K562 (cell line): ENCODE measurements around the gene LRRIQ1. TPM values are rescaled to one million over a fixed set of nuclear protein-coding genes. Genes with fewer than 3 reads are reported as not detected.

ENCODE experiments used
- ATAC-seq: fragments of 200-7000 bp; cut with Tn5 transposase; 3 replicates; pipeline ENCODE4 v1.9.1; 2020; ENCODE audit warnings: moderate library complexity
- BruUV-seq: library from RNA; stranded (reverse); fragments of 400-500 nt; replicated peaks from 2 replicates; lab custom pipeline; 2021; lab: Mats Ljungman, UMichigan
- CTCF ChIA-PET: fragments of 300-600 bp; formaldehyde crosslinking; extraction: SDS; loops from one replicate; lab custom pipeline; 2021; ENCODE audit warnings: low intra/inter-chr PET ratio; lab: Yijun Ruan, JAX
- POLR2A ChIA-PET: fragments of 300-600, 350-650 bp; sonication (Branson Sonifier 250); formaldehyde crosslinking; extraction: SDS; loops from one replicate; lab custom pipeline; 2021; ENCODE audit warnings: antibody characterized with exemption, inconsistent platforms; lab: Yijun Ruan, JAX
- DNase-seq, 4 experiments: peaks; one replicate each; pipeline versions ENCODE4 v3.0.0 to v3.0.0-alpha.2; 2011 to 2018; ENCODE audit warnings: low spot score in 3 of 4, mixed read lengths in 3 of 4; ENCODE audit errors: extremely low read depth in 1 of 4
- FAIRE-seq: peaks from 2 replicates; lab custom pipeline; 2011; peaks lifted over from hg19 to GRCh38; lab: Jason Lieb, UNC
- H2AFZ ChIP-seq: 2 replicates; pipeline ENCODE4 v1.6.0; 2011; ENCODE audit warnings: low read depth, low read length, control low read depth, inconsistent platforms
- H3K27ac ChIP-seq: fragments of 200-600 bp; 3 replicates; pipeline ENCODE4 v1.8.0; 2011; ENCODE audit warnings: low read depth, mild to moderate bottlenecking, control low read depth, inconsistent platforms, low read length, moderate library complexity, mixed read lengths; ENCODE audit errors: extremely low read depth
- H3K27me3 ChIP-seq, 2 experiments: fragments of 300-600 bp in 1 of 2; 2 replicates in 1 of 2; 3 replicates in 1 of 2; pipeline versions ENCODE4 v1.6.0 to v1.8.0; 2011; ENCODE audit warnings: inconsistent platforms in 2 of 2, low read length in 2 of 2, mild to moderate bottlenecking in 1 of 2, mixed read lengths in 1 of 2, moderate library complexity in 1 of 2; ENCODE audit not compliant: control insufficient read depth in 2 of 2, insufficient read depth in 2 of 2
- H3K36me3 ChIP-seq: fragments of 300-600 bp; 3 replicates; pipeline ENCODE4 v1.8.0; 2011; ENCODE audit warnings: mild to moderate bottlenecking, low read length, inconsistent platforms; ENCODE audit not compliant: control insufficient read depth, insufficient read depth
- H3K4me1 ChIP-seq, 2 experiments: fragments of 200-600 bp in 1 of 2; replicated peaks in 1 of 2; 2 replicates in 1 of 2; 3 replicates in 1 of 2; pipeline versions ENCODE4 v1.5.1 to v1.8.0; 2011; ENCODE audit warnings: inconsistent platforms in 2 of 2, low read length in 2 of 2, mild to moderate bottlenecking in 1 of 2, mixed read lengths in 1 of 2, moderate library complexity in 1 of 2; ENCODE audit not compliant: control insufficient read depth in 2 of 2, insufficient read depth in 2 of 2
- H3K4me2 ChIP-seq: 2 replicates; pipeline ENCODE4 v1.6.1; 2011; ENCODE audit warnings: low read length, control low read depth, inconsistent platforms, mixed read lengths; ENCODE audit not compliant: insufficient read depth
- H3K4me3 ChIP-seq: fragments of 200-600 bp; sonication (generic), shearing (Covaris generic); 2 replicates; pipeline ENCODE4 v1.5.1; 2016; ENCODE audit warnings: control low read depth, inconsistent platforms
- H3K79me2 ChIP-seq: fragments of 200-600 bp; 3 replicates; pipeline ENCODE4 v1.8.0; 2011; ENCODE audit warnings: low read length, inconsistent platforms; ENCODE audit not compliant: control insufficient read depth, insufficient read depth
- H3K9ac ChIP-seq, 2 experiments: 2 replicates each; pipeline versions ENCODE4 v1.6.0 to v1.6.1; 2011; ENCODE audit warnings: low read depth in 2 of 2, low read length in 2 of 2, control low read depth in 1 of 2, inconsistent platforms in 1 of 2, mild to moderate bottlenecking in 1 of 2, mixed read lengths in 1 of 2; ENCODE audit not compliant: insufficient read depth in 1 of 2
- H3K9me1 ChIP-seq: one replicate; pipeline ENCODE4 v1.6.0; 2011; ENCODE audit warnings: inconsistent platforms, mild to moderate bottlenecking, low read length, moderate library complexity; ENCODE audit not compliant: control insufficient read depth, insufficient read depth
- H3K9me3 ChIP-seq: replicated peaks from 2 replicates; pipeline ENCODE4 v1.5.1; 2011; ENCODE audit warnings: low read depth, low read length, inconsistent platforms; ENCODE audit not compliant: control insufficient read depth, insufficient read depth
- H4K20me1 ChIP-seq: replicated peaks from 2 replicates; pipeline ENCODE4 v1.6.1; 2011; ENCODE audit warnings: low read length, inconsistent platforms, mixed read lengths; ENCODE audit not compliant: control insufficient read depth, insufficient read depth
- BRD9 ChIP-seq: fragments of 450-650 bp; IDR thresholded peaks from 2 replicates; pipeline ENCODE4 v1.6.1; 2018; ENCODE audit warnings: low read depth; ENCODE audit not compliant: partially characterized antibody
- CHD2 ChIP-seq: IDR thresholded peaks from 2 replicates; pipeline ENCODE4 v1.6.1; 2011; ENCODE audit warnings: low read depth, low read length
- DNMT1 ChIP-seq: fragments of 450-650 bp; IDR thresholded peaks from 2 replicates; pipeline ENCODE4 v1.6.1; 2016; ENCODE audit warnings: antibody characterized with exemption, mild to moderate bottlenecking
- DPF2 ChIP-seq: fragments of 450-650 bp; IDR thresholded peaks from 2 replicates; pipeline ENCODE4 v1.6.1; 2016
- EP400 ChIP-seq: fragments of 450-650 bp; IDR thresholded peaks from 2 replicates; pipeline ENCODE4 v1.6.1; 2017; ENCODE audit warnings: antibody characterized with exemption, mild to moderate bottlenecking, moderate library complexity
- GABPB1 ChIP-seq: sonication (generic); formaldehyde crosslinking; IDR thresholded peaks from 2 replicates; pipeline ENCODE4 v1.8.0; 2022; ENCODE audit warnings: mild to moderate bottlenecking, missing genetic modification reagents
- HMGN3 ChIP-seq: IDR thresholded peaks from 2 replicates; pipeline ENCODE4 v1.6.1; 2011; ENCODE audit warnings: borderline replicate concordance, low read depth, mild to moderate bottlenecking, mixed read lengths, low read length; ENCODE audit not compliant: insufficient read length; ENCODE audit errors: extremely low read depth
- KLF13 ChIP-seq: fragments of 450-650 bp; IDR thresholded peaks from 2 replicates; pipeline ENCODE4 v1.6.1; 2016; ENCODE audit warnings: missing genetic modification characterization, low read depth, mild to moderate bottlenecking, missing compliant biosample characterization, moderate library complexity, borderline replicate concordance
- NBN ChIP-seq: fragments of 450-650 bp; IDR thresholded peaks from 2 replicates; pipeline ENCODE4 v1.6.1; 2016; ENCODE audit warnings: low read depth, mild to moderate bottlenecking
- ZEB2 ChIP-seq: fragments of 450-650 bp; IDR thresholded peaks from 2 replicates; pipeline ENCODE4 v1.6.1; 2016
- ZNF644 ChIP-seq: fragments of 200-800 bp; sonication (Bioruptor generic); IDR thresholded peaks from 2 replicates; pipeline ENCODE4 v1.6.1; 2016; ENCODE audit warnings: low read depth, missing genetic modification characterization, missing compliant biosample characterization
- WGBS: fragments of 100-300 bp; shearing (Covaris generic); methylation state at CpG from one replicate; pipeline ENCODE4 v1.1.6; 2016; ENCODE audit warnings: low coverage, mixed read lengths; ENCODE audit not compliant: insufficient coverage; ENCODE audit errors: missing lambda C conversion rate; 5-methylcytosine and 5-hydroxymethylcytosine counted together
- in situ Hi-C: fragments of 300-500 bp; cut with MboI; formaldehyde crosslinking; loops from 4 replicates; pipeline ENCODE4 v1.15.0; 2018; ENCODE audit warnings: inconsistent platforms, mixed read lengths
- intact Hi-C: fragments of 100-400 bp; cut with micrococcal nuclease; formaldehyde crosslinking; loops from 2 replicates; pipeline ENCODE4 v1.14.2; 2022
- polyA plus RNA-seq, 8 experiments: library from polyadenylated mRNA; depleted of rRNA in 4 of 8; stranded (reverse) in 5 of 8; unstranded in 3 of 8; fragments of >200 nt; fragmentation: Nextera tagmentation in 2 of 8; fragmentation: Illumina TruSeq in 1 of 8; extraction: Ambion mirVana in 2 of 8; extraction: Trizol in 1 of 8; gene quantifications; 2 replicates each; pipeline versions ENCODE4 v1.2.1 to v1.2.3, GENCODE V29; 2011 to 2014; ENCODE audit warnings: inconsistent platforms in 1 of 8, missing spikeins in 1 of 8
- total RNA-seq, 7 experiments: library from RNA; depleted of rRNA in 6 of 7; stranded (reverse); fragments of >200 nt in 6 of 7; fragmentation: Illumina TruSeq in 2 of 7; extraction: Trizol in 2 of 7; gene quantifications; 2 replicates each; pipeline versions ENCODE4 v1.2.1 to v1.2.3, GENCODE V29; 2011 to 2021; ENCODE audit warnings: low replicate concordance in 1 of 7
- TF ChIP-seq, protein P1 (sequence below): fragments of 250-450 bp; sonication (Bioruptor Pico); IDR thresholded peaks from 2 replicates; pipeline ENCODE4 v1.4.0; 2020
- TF ChIP-seq, protein P2 (sequence below), 2 experiments: fragments of 450-650 bp; IDR thresholded peaks; 2 replicates each; pipeline ENCODE4 v1.6.1; 2016

Gene LRRIQ1
- total and polyA plus RNA-seq, 9 of the 15 experiments (the other 6 are each of a cell fraction or from before 2014, with no cell fraction given), result not detected

DNA sequence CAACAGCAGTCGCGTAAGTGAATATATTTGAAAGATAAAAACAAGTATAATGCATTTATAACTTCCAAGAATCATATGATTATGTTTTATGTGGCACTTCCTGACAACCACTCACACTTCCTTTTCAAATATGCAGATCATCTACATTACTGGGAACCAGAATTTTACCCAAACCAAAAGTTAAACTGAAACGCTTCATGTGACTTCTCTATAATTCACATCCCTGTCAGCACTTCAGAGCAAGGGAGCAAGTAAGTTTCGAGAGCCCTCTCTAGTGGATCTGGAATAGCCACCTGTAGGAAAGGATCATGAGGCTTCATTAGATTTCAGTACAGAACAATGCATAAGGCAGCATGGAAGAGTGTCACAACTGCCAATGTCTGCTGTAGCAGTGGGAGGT is 230.2 kb downstream of the LRRIQ1 start (continued):
- TF ChIP-seq HMGN3 (no peak), ZNF644 (tag) (no peak), DNMT1 (no peak), CHD2 (no peak), GABPB1 (no peak), EP400 (no peak)
- TF ChIP-seq, protein P1, sequence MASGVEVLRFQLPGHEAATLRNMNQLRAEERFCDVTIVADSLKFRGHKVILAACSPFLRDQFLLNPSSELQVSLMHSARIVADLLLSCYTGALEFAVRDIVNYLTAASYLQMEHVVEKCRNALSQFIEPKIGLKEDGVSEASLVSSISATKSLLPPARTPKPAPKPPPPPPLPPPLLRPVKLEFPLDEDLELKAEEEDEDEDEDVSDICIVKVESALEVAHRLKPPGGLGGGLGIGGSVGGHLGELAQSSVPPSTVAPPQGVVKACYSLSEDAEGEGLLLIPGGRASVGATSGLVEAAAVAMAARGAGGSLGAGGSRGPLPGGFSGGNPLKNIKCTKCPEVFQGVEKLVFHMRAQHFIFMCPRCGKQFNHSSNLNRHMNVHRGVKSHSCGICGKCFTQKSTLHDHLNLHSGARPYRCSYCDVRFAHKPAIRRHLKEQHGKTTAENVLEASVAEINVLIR, result no peak

DNA sequence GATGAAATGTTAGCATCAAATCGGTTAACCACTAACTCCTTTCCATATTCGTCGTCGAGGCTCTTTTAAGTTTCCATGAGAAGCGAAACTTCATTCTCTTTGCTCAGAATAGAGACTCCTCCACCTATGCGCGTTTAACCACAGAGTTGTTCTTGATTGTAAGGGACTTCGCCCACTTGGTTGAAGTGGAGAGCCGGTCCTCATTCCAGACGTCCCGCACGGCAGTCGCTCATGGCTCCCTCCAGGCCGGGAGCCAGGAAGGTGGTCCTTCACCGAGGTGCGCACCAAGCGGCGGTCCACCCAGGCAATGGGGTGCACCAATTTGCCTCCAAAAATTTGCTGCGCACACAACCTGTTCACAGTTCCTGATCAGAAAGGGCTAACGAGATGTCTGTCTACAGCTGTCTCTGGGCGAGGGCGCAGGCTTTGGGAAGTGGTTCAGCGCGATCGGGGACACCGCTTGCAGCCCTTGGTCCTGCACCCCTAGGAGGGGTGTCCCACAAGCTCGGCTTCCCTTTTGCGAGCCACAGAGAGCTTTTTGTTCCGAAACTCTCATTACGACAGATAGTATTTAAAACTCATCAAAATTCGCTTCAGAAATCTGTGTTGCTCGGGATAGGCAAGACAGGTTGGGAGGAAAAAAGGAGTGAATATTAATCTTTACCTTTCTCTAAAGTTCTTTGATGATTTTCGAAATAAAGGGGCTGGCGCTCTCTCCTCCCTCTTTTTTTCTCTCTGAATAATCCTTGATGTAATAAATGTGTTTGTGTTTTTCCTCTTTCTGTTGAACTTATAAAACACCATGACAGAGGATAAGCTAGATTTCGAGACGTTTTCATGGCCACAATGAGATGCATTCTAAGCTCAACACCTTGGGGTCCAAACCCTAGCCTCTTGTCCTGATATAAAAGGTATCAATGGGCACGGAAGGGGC is 237.5 kb downstream of the LRRIQ1 start:
- Histone ChIP-seq H3K27ac (no peak overlapping the region), H3K9ac (no peak overlapping the region), H3K9me1 (no peaks in the 10 kb centered on the region), H3K36me3 (no peaks in the 10 kb centered on the region), H3K4me1 (no peaks in the 10 kb centered on the region), H3K79me2 (no peaks in the 10 kb centered on the region)
- no peak for DNase-seq
- POLR2A ChIA-PET, result no interaction called here
- TF ChIP-seq, protein P2, sequence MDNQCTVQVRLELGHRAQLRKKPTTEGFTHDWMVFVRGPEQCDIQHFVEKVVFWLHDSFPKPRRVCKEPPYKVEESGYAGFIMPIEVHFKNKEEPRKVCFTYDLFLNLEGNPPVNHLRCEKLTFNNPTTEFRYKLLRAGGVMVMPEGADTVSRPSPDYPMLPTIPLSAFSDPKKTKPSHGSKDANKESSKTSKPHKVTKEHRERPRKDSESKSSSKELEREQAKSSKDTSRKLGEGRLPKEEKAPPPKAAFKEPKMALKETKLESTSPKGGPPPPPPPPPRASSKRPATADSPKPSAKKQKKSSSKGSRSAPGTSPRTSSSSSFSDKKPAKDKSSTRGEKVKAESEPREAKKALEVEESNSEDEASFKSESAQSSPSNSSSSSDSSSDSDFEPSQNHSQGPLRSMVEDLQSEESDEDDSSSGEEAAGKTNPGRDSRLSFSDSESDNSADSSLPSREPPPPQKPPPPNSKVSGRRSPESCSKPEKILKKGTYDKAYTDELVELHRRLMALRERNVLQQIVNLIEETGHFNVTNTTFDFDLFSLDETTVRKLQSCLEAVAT (IDR thresholded peaks at IDR 0.05), result no peak
- TF ChIP-seq BRD9, result no peak
- TF ChIP-seq ZEB2, result no peak
- TF ChIP-seq DPF2, result no peak
- no peak for TF ChIP-seq NBN
- no peak for TF ChIP-seq KLF13 (tag)
- TF ChIP-seq, all 486 proteins: peak for 0
- no TSS peak for BruUV-seq
- Histone ChIP-seq H4K20me1 (no peaks in the 10 kb centered on the region), H3K4me3 (no peak overlapping the region), H3K27me3 (no peaks in the 10 kb centered on the region), H3K4me2 (no peak overlapping the region), H3K9me3 (no peaks in the 10 kb centered on the region), H2AFZ (no peak overlapping the region)
- FAIRE-seq (no peak), ATAC-seq (no peak)
- CTCF ChIA-PET, result no interaction called here
- in situ Hi-C loops (no loop called here), intact Hi-C loops (no loop called here)
- 2% methylated on average over 35 of the region's 37 CpGs for WGBS
